Activated CD4-positive, alpha-beta T cell treated with anti-CD3 and anti-CD28 coated beads for 48 hours (primary cell): ENCODE data around the gene C1QTNF2.
"Not testable (repeated sequence)": the region's sequence is repeated elsewhere in the genome, so short reads cannot be mapped to it uniquely, and the experiment has no call there.

Experiments
- DNase-seq: peaks from one replicate; pipeline ENCODE4 v3.0.0-alpha.2; 2020

The C1QTNF2 gene

GRCh38 chr5:160340513-160340912 lies 29.9 kb downstream of the C1QTNF2 start:
- DNase-seq = not testable (repeated sequence)

- DNase-seq = no peak
Measured at GRCh38 chr5:160339406-160340130, 30.9 kb downstream of the C1QTNF2 start.

DNA sequence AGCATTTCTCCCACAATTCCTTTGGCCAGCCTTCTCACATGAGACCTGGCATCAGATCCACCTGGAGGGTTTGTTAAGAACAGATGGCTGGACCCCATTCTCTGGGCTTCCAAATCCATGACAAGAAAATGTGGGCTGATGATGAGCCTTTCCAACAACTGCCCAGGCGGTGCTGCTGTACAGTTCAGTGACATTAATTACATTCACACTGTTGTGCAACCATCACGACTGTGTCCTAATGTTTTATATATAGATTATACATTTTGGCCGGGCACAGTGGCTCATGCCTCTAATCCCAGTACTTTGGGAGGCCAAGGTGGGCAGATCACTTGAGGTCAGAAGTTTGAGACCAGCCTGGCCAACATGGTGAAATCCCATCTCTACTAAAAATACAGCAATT lies 35.7 kb downstream of the C1QTNF2 start:
- DNase-seq = not testable (repeated sequence)

DNA sequence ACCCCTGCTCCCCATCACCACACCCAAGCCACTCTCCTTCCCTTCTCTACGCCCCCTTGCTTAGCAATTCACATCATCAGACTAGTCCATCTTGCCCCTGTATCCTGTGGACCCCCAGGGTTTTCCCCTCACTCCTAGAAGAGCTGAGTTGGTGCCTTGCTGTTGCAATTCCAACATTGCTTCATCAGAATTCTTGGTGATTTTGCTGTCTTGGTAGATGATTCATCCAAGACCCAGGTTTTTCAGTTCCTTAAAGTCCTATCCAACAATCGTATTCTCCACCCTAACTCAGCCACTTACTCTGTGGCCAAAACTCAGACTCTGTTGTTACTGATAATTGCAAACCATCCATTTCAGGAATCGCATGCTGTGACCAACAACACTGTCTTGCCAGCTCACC lies 36.7 kb downstream of the C1QTNF2 start:
- DNase-seq = no peak

- DNase-seq = peak; percentile 13
Measured at GRCh38 chr5:160330212-160330611, 40.2 kb downstream of the C1QTNF2 start.

DNA sequence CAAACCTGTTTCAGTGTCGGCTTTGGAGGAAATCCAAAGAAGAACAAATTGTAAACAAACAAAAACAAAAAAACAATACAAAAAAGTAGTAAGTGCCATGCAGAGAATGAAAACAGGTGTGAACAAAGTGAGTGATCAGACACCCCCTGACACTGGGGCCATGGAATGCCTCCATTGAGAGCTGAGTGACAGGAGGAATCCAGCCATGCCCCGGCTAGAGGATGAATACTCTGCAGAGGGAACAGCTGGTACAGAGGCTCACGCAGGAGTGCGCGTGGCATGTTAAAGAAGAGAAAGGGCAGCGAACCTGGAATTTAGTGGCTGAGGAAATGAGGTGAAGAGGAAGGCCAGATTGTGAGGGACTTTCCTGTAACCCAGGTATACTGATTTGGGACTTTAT lies 42.6 kb downstream of the C1QTNF2 start:
- no peak for DNase-seq

- no peak for DNase-seq
Measured at GRCh38 chr5:160326981-160327380, 43.4 kb downstream of the C1QTNF2 start.

DNA sequence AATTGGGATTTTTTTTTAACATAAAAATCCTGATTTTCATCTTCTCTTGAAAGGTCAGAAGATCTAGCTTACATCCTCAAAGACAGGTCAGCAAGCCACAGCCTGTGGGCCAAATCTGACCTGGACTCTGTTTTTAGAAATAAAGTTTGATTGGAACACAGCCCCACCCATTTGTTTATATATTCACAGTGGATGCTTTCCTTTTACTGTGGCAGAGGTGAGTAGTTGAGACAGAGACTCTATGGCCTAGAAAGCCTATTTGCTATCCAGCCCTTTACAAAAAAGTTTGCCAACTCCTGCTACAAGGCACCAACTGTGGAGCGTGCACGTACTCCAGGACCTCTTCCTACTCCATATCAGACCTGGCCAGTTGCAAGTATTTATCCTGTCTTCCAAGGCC lies 44.7 kb downstream of the C1QTNF2 start:
- DNase-seq = no peak

DNA sequence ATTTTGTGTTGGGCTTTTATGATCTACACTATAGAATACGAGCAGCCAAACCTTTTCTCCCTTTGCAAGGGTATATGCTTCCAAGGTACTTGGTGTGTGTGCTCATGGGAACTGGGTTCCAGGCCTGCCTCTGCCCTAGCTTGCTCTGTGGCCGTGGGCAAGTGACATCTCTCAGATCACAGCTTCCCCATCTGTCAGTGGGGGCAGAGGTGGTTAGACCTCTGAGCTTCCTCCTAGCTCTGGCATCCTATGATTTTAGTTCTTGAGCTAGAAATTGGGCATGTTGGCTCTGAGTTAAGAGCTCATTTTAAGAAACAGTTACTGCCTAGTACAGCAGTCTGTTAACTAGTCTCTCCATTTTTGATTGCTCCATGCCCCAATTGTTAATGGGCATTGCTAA lies 45.5 kb downstream of the C1QTNF2 start:
- no peak for DNase-seq

DNA sequence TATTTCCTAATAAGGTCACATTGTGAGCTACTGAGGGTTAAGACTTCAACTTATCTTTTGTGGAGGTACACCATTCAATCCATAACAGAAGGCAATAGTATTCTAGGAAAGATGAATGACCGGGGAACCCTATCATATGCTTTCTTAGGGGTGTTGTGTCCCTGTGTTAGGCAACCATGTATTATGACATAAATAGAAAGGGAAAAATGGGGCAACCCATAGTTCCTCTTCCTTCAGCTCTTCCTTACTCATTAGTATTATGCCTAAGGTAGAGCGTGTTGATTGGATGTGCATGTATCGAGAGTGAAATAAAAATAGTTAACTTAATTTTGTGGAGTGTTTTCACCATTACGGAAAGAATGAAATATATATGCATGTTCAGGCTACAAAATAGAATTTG lies 52.0 kb downstream of the C1QTNF2 start:
- no peak for DNase-seq

- no peak for DNase-seq
Measured at GRCh38 chr5:160317434-160317833, 53.0 kb downstream of the C1QTNF2 start.

DNA sequence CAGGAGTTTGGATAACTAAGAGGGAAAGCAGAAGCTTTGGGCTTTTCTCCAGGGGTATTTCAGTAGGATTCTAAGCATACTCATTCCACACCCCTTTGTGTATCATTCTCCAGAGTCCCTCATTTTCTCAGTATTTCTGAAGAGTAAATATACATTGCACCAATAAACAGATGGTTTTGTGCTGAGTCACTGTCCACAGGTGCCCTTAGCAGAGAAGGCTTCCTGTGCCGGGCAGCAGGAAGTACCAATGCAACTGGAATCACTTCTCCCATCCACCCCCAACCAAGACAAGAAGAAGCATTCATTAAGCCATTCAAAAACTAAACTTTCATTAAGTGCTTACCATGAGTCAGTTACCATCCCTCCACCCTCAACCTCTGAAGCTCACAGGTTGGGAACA lies 54.5 kb downstream of the C1QTNF2 start:
- no peak for DNase-seq

GRCh38 chr5:160312960-160313727 lies 57.3 kb downstream of the C1QTNF2 start:
- DNase-seq = no peak

- DNase-seq = peak; percentile 12
Measured at GRCh38 chr5:160312134-160312959, 58.1 kb downstream of the C1QTNF2 start, which contains the start of gene CCNJL. CCNJL (minus strand) TSS chr5:160312564; CDS start chr5:160311923, 641 bp downstream.

GRCh38 chr5:160311491-160312133 lies 58.8 kb downstream of the C1QTNF2 start:
- no peak for DNase-seq

DNA sequence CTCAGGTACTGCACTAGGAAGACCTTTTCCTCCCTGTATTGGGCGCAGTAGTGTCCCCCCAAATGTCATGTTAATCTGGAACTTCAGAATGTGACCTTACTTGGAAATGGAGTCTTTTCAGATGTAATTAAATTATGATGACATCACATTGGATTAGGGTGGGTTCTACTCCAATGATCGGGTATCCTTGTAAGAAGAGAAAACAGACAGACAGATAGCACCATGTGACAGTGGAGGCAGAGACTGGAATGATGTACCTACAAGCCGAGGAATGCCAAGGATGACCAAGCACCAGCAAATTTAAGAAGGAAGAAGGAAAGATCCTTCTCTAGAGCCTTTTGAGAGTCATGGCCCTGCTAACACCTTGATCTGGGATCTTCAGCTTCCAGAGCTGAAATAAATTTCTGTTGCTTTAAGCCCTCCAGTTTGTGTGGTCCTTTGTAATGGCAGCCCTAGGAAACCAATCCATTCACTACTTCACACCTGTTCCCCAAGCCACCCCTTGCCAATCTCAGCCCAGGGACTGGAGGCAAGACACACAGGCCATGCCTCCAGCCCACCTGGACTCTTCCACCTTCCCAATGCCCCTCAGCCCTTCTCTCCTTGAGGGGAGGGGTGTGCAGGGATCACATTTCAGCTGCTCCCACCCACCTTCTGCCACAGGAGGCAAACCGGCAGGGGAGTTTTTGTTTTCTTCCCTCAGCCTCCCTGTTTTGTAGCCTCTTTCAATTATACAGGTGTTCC lies 59.7 kb downstream of the C1QTNF2 start:
- DNase-seq = no peak

GRCh38 chr5:160310140-160310539 lies 60.3 kb downstream of the C1QTNF2 start:
- DNase-seq = no peak

DNA sequence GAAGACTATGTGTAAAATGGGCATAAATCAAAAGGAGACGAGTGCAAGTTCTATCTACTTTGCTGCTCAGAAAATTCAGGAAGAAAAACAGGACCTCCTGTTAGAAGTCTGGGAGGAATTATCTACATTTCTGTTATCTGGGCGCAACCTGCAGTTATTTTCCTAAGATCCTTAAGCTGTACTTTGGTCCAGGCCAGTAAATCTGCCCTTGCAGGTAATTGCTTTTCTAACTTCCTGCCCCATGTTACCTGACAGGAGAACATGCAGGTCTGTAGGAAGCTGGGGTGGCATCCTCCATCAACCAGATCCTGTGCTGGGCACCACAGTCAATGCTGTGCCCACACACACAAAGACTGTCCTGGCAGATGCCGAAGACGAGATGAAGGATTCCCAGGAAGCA lies 63.7 kb downstream of the C1QTNF2 start:
- no peak for DNase-seq

- DNase-seq = no peak
Measured at GRCh38 chr5:160305319-160305718, 65.1 kb downstream of the C1QTNF2 start.

- no peak for DNase-seq
Measured at GRCh38 chr5:160303690-160304089, 66.7 kb downstream of the C1QTNF2 start.

DNA sequence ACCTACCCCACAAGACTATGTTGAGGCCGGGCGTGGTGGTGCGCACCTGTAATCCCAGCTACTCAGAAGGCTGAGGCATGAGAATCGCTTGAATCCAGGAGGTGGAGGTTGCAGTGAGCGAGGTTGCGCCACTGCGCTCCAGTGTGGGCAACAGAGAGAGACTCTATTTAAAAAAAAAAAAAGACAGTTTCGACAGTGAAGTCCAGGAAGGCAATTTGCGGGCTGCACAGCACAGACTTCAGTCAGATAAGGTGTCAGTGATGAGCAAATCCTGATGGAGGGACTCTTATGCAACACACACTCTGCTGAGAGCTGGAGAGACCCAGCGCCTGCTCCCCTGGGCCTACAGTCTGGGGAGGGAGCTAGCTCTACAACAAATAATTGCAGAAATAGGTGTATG lies 72.2 kb downstream of the C1QTNF2 start:
- DNase-seq = no peak

DNA sequence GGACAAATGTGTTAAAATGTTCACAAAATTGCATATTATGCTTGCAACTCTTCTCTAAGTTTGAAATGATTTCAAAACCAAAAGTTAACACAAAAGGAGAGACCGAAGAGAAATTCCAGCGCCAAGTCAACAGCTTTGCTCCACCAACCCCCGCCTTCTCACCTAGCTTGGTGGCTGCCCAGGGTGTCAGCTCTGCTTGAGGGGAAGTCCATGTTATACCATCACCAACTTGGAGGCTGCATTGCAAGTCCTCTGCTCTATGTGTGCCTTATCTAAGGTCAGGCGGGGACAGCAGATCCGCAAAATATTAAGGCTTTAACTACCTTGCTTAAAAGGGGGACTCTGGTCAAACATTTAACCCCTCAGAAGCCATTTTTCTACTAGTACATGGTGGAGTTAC lies 72.7 kb downstream of the C1QTNF2 start:
- no peak for DNase-seq
